HG02938 (cell line): Measurements from ENCODE around the gene KRTAP1-5.
"Not testable (repeated sequence)": the region's sequence is repeated elsewhere in the genome, so short reads cannot be mapped to it uniquely, and the experiment has no call there.

Source experiments
- ATAC-seq: cut with Tn5 transposase; IDR thresholded peaks from one replicate; pipeline ENCODE4 v1.9.1; 2021; ENCODE audit warnings: mild to moderate bottlenecking, moderate library complexity; ENCODE audit not compliant: unreplicated experiment

KRTAP1-5 gene

GRCh38 chr17:41009301-41009760 lies 17.7 kb downstream of the KRTAP1-5 start:
- no peak for ATAC-seq

GRCh38 chr17:41008811-41009210 lies 18.2 kb downstream of the KRTAP1-5 start, which contains the start of gene KRTAP3-1:
KRTAP3-1 (minus strand) TSS chr17:41009128; CDS start chr17:41009074, 54 bp downstream.
- ATAC-seq, result no peak

GRCh38 chr17:41004397-41004796 lies 22.6 kb downstream of the KRTAP1-5 start:
- ATAC-seq, result no peak

- ATAC-seq, result no peak
These were observed 23.1 kb downstream of the KRTAP1-5 start for GRCh38 chr17:41003926-41004325.

GRCh38 chr17:41002814-41003213 lies 24.2 kb downstream of the KRTAP1-5 start:
- ATAC-seq, result no peak

- ATAC-seq, result no peak
These were observed 25.2 kb downstream of the KRTAP1-5 start for GRCh38 chr17:41001795-41002194.

- not testable (repeated sequence) for ATAC-seq
These were observed 27.4 kb downstream of the KRTAP1-5 start, which contains the start of gene KRTAP3-2 for GRCh38 chr17:40999563-40999962. KRTAP3-2 (minus strand) TSS chr17:40999906; CDS start chr17:40999853, 53 bp downstream.

- no peak for ATAC-seq
These were observed 29.6 kb downstream of the KRTAP1-5 start for GRCh38 chr17:40997361-40997760.

GRCh38 chr17:40996829-40997228 lies 30.2 kb downstream of the KRTAP1-5 start:
- no peak for ATAC-seq

- no peak for ATAC-seq
These were observed 31.9 kb downstream of the KRTAP1-5 start for GRCh38 chr17:40995116-40995515.

GRCh38 chr17:40993839-40994238 lies 33.2 kb downstream of the KRTAP1-5 start, which contains the start of gene KRTAP3-3:
KRTAP3-3 (minus strand) TSS chr17:40994164; CDS start chr17:40994097, 67 bp downstream.
- ATAC-seq, result no peak

- no peak for ATAC-seq
These were observed 33.9 kb downstream of the KRTAP1-5 start for GRCh38 chr17:40993084-40993483.

- ATAC-seq, result no peak
These were observed 34.3 kb downstream of the KRTAP1-5 start for GRCh38 chr17:40992666-40993065.

GRCh38 chr17:40986920-40987319 lies 40.1 kb downstream of the KRTAP1-5 start:
- ATAC-seq, result no peak

- no peak for ATAC-seq
These were observed 42.8 kb downstream of the KRTAP1-5 start, which contains the start of gene KRT40 for GRCh38 chr17:40984226-40984625. KRT40 (minus strand) TSS chr17:40984326; CDS start chr17:40984273, 53 bp downstream.

GRCh38 chr17:40981115-40981514 lies 45.9 kb downstream of the KRTAP1-5 start:
- no peak for ATAC-seq

- no peak for ATAC-seq
These were observed 46.4 kb downstream of the KRTAP1-5 start for GRCh38 chr17:40980596-40980995.

- ATAC-seq, result no peak
These were observed 46.9 kb downstream of the KRTAP1-5 start for GRCh38 chr17:40980117-40980516.

GRCh38 chr17:40978575-40979151 lies 48.3 kb downstream of the KRTAP1-5 start:
- ATAC-seq, result no peak
